Colonic mucosa (tissue), 4 donors: ENCODE results near the gene COL18A1. TPM values are rescaled to one million over a fixed set of nuclear protein-coding genes. Genes with fewer than 3 reads are reported as not detected.

ENCODE experiments used
- DNase-seq: peaks from one replicate; pipeline ENCODE4 v3.0.0-alpha.2; 2020
- H3K27ac ChIP-seq: fragments of 200-600 bp; one replicate; pipeline ENCODE4 v1.8.0; 2021
- H3K27me3 ChIP-seq: fragments of 200-600 bp; one replicate; pipeline ENCODE4 v1.8.0; 2021
- H3K36me3 ChIP-seq: fragments of 200-600 bp; one replicate; pipeline ENCODE4 v1.8.0; 2021
- H3K4me1 ChIP-seq: fragments of 200-600 bp; one replicate; pipeline ENCODE4 v1.8.0; 2021; ENCODE audit warnings: mild to moderate bottlenecking
- H3K4me3 ChIP-seq: fragments of 200-600 bp; one replicate; pipeline ENCODE4 v1.8.0; 2021
- H3K9ac ChIP-seq, 2 donors: one replicate each; pipeline ENCODE4 v1.7.0; 2013; ENCODE audit warnings: control low read depth in 2 of 2, low read depth in 2 of 2, low read length in 2 of 2
- H3K9me3 ChIP-seq: fragments of 200-600 bp; one replicate; pipeline ENCODE4 v1.8.0; 2021
- intact Hi-C: fragments of 100-400 bp; cut with DNase I; formaldehyde crosslinking; loops from one replicate; pipeline ENCODE4 v1.14.1; 2022
- total RNA-seq, 2 donors: library from RNA; stranded (reverse); fragmentation: NEBNext Ultra II Directional in 1 of 2; extraction: Animal tissue kit (Norgen Biotek cat#: 25700) in 1 of 2; gene quantifications; one replicate each; pipeline ENCODE4 v1.2.1, GENCODE V29; 2021
- TF ChIP-seq, protein P1 (sequence below): fragments of 200-600 bp; IDR thresholded peaks from one replicate; pipeline ENCODE4 v1.8.0; 2022; ENCODE audit warnings: antibody characterized with exemption, mild to moderate bottlenecking
- donor health status: healthy.
- donor health status: DM: no; HTN: no; CAD: no.
- donor health status: DM: no; HTN: no; CAD: no.

COL18A1 gene
- total RNA-seq, 2 donors from 2014 or later: 8.4 to 22.3 TPM

DNA sequence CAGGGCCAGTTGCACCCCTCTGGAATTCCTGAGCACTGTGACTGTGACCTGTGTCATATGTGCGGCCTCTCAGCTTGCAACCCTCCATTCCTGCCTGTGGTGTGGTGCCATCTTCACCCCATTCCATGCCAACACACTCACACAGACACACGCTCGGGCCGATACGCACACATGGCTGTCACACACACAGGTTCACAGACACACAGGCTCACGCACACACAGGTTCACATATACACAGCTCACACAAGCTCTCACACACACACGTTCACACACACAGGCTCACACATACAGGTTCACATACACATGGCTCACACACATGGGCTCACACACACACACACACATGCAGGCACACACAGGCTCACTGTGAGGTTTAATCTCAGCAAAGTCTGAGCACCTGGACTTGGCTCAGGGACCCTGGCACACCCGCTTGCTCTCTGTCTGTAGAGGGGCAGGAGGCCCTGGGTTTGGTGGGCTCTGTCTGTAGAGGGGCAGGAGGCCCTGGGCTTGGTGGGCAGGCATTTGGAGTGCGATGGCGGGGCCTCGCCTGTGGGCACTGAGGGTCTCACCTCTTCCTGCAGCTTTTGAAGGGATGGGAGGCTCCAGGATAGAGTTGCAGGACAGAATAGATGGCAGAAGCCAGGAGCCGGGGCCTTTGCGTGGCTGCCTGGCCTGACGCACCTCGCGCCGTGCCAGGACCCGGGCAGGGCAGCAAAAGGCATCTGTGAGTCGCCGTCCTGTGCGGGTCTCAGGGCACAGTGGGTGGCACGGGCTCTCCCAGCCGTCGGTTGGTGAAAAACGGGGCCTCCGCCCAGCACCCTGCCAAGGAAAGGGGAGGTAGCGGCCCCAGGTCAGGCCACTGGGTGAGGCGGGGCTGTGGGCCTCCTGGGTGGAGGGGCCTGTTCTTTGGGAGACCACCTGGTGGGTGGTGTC lies 17.1 kb downstream of the COL18A1 start:
- Histone ChIP-seq H3K9ac (no peak overlapping the region), H3K9me3 (no peaks in the 10 kb centered on the region), H3K4me1 (no peaks in the 10 kb centered on the region), H3K27me3 (no peaks in the 10 kb centered on the region), H3K27ac (no peak overlapping the region), H3K36me3 (no peaks in the 10 kb centered on the region), H3K4me3 (no peak overlapping the region)
- intact Hi-C loops: no loop called here
- no peak for DNase-seq
- TF ChIP-seq, protein P1, sequence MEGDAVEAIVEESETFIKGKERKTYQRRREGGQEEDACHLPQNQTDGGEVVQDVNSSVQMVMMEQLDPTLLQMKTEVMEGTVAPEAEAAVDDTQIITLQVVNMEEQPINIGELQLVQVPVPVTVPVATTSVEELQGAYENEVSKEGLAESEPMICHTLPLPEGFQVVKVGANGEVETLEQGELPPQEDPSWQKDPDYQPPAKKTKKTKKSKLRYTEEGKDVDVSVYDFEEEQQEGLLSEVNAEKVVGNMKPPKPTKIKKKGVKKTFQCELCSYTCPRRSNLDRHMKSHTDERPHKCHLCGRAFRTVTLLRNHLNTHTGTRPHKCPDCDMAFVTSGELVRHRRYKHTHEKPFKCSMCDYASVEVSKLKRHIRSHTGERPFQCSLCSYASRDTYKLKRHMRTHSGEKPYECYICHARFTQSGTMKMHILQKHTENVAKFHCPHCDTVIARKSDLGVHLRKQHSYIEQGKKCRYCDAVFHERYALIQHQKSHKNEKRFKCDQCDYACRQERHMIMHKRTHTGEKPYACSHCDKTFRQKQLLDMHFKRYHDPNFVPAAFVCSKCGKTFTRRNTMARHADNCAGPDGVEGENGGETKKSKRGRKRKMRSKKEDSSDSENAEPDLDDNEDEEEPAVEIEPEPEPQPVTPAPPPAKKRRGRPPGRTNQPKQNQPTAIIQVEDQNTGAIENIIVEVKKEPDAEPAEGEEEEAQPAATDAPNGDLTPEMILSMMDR: no peak

DNA sequence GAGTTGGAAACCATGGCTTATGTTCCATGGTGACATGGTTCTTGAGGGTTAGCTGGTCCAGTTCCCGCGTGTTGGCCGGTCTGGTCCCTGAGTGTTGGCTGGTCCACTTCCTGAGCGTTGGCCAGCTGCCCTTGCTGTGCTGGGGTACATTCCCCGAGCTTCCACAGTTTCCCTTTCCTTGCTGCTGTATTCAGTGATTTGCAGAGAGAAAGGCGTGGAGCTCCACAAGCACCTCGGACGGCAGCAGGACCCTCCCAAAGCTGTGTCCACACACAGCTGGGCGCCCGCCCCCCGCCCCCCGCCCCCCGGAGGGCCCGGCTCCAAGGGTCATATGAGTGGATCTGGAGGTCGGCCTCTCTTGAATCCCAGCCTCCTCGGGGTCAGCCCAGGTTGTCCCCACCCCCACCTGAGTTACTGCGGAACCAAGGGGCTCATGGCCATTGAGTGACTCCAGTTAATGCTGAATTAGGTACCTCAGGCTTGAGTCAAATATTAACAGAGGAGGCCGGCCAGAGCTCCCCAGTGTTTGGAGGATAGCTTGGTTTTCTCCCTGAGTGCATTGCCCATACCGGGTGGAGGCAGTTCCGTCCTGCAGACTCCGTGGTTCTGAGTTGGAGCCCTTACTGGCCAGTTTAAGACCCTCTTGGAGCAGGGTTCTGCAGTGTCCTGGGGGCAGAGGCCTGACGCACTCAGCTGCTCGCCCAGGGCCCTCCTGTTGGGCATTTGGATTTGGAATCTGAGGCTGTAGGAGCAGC lies 18.4 kb downstream of the COL18A1 start:
- no peaks in the 10 kb centered on the region for H3K4me1 ChIP-seq
- H3K4me3 ChIP-seq: no peak overlapping the region
- H3K9ac ChIP-seq: no peak overlapping the region
- no peak overlapping the region for H3K27ac ChIP-seq
- H3K36me3 ChIP-seq: no peaks in the 10 kb centered on the region
- DNase-seq: no peak
- intact Hi-C loops: no loop called here
- H3K27me3 ChIP-seq: no peaks in the 10 kb centered on the region
- TF ChIP-seq, protein P1: no peak
- no peaks in the 10 kb centered on the region for H3K9me3 ChIP-seq

DNA sequence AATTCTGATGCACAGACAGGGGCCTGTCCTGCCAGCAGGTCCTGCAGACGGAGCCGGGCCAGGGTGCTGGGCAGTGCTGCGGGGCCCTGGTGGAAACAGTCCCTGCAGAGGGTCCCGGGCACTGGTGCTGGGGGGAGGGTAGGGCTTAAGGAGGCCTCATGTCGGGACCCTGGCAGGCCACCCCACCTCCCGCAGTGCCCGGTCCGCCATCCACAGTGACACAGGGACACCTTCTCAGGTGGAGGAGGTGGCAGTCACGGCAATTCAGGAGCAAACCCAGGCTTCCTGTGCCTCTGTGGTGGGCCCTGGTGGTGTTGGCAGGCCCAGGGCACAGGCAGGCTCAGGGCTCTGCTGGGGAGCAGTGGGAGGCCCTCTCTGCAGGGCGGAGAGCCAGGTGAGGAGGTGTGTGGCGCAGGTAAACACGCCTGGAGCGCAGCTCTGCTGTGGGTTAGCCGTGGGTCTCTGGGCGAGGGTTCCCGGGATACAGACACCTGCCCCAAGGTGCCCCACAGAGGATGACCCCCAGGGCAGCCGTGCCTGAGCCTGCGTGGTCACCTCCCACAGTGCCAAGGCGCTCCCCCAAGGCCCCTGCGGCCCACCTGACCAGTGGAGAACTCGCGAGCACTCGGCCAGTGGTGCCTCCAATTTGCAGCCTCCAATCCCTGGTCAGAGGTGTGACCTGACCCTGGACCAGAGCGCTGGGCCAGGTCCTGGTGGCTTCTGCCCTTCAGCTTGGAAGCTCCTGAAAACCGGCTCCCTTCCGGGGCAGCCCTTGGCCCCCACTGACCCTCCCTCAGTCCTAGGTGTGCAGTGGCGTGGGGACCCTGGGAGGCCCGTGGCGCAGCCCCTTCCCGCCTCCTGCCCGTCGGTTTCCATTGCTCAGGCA lies 19.2 kb downstream of the COL18A1 start:
- Histone ChIP-seq H3K4me1 (no peaks in the 10 kb centered on the region), H3K27ac (no peak overlapping the region), H3K9me3 (no peaks in the 10 kb centered on the region), H3K27me3 (no peaks in the 10 kb centered on the region), H3K4me3 (no peak overlapping the region), H3K36me3 (no peaks in the 10 kb centered on the region), H3K9ac (no peak overlapping the region)
- intact Hi-C loops: no loop called here
- DNase-seq: no peak
- TF ChIP-seq, protein P1: no peak

DNA sequence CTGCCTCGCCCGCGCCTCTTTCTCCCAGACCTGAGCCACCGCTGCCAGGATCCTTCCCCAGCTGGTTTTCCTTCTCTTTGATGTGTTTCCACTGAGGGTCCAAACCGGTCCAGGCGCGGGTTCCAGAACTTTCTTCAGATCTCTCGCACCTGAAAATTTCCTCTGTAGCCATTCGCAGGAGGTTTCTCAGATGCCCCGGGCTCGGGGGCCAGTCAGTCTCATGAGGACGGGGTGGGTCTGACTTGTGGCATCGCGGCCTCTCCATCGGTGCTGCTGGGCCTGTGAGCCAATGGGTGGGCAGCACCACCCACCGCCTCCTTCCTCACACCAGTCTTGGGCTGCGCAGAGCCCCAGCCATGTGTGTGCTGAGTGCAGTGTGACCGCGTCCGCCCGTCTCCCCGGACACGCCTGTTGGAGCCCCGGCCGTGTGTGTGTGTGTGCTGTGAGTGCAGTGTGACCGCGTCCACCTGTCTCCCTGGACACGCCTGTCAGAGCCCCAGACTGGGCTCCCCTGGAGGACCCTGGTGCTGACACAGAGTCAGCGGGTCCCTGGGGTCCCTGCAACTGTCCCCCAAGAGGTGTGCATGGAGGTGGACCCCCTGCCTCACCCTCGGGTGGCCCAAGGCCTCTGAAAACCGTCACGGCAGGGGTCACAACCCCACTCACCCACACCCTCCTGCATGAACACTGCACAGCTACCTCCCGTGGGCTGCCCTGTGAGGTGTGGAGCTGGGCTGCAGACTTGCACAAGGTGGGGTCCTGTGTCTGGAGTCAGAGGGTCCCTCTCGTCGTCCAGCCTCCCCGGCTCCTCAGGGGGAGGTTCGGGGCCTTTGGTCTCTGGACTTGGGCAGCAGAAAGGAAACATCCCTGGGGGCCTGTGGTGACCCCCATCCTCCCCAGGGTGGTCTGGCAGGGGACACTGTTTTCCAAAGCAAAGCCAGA lies 20.2 kb downstream of the COL18A1 start:
- TF ChIP-seq, protein P1: no peak
- no peaks in the 10 kb centered on the region for H3K4me1 ChIP-seq
- no peak for DNase-seq
- H3K27me3 ChIP-seq: no peaks in the 10 kb centered on the region
- intact Hi-C loops: no loop called here
- no peak overlapping the region for H3K4me3 ChIP-seq
- no peak overlapping the region for H3K27ac ChIP-seq
- H3K9me3 ChIP-seq: no peaks in the 10 kb centered on the region
- no peak overlapping the region for H3K9ac ChIP-seq
- H3K36me3 ChIP-seq: no peaks in the 10 kb centered on the region
